HepG2 (cell line): Measurements from ENCODE around the gene RAB29.

ENCODE experiments used
- POLR2AphosphoS5 ChIP-seq: IDR thresholded peaks from 2 replicates; pipeline ENCODE4 v1.6.1; 2012; ENCODE audit warnings: low read depth, low read length
- RAD21 ChIP-seq: fragments of 450-650 bp; formaldehyde crosslinking; IDR thresholded peaks from 2 replicates; pipeline ENCODE4 v1.5.0; 2020; ENCODE audit warnings: mild to moderate bottlenecking
- ZNF24 ChIP-seq: fragments of 450-650 bp; IDR thresholded peaks from 2 replicates; pipeline ENCODE4 v1.6.1; 2017; ENCODE audit warnings: antibody characterized with exemption, mild to moderate bottlenecking
- TF ChIP-seq, protein P1 (sequence below): sonication (generic); formaldehyde crosslinking; IDR thresholded peaks from 2 replicates; pipeline ENCODE4 v1.4.0; 2020; ENCODE audit warnings: missing genetic modification reagents

- TF ChIP-seq, protein P1, sequence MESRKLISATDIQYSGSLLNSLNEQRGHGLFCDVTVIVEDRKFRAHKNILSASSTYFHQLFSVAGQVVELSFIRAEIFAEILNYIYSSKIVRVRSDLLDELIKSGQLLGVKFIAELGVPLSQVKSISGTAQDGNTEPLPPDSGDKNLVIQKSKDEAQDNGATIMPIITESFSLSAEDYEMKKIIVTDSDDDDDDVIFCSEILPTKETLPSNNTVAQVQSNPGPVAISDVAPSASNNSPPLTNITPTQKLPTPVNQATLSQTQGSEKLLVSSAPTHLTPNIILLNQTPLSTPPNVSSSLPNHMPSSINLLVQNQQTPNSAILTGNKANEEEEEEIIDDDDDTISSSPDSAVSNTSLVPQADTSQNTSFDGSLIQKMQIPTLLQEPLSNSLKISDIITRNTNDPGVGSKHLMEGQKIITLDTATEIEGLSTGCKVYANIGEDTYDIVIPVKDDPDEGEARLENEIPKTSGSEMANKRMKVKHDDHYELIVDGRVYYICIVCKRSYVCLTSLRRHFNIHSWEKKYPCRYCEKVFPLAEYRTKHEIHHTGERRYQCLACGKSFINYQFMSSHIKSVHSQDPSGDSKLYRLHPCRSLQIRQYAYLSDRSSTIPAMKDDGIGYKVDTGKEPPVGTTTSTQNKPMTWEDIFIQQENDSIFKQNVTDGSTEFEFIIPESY (CRISPR knock-in tag) = no peak
- no peak for TF ChIP-seq RAD21 (CRISPR knock-in tag)
- TF ChIP-seq POLR2AphosphoS5 = no peak; the same call in 1 of the 2 replicates
- no peak for TF ChIP-seq ZNF24
These were observed 26.7 kb downstream of the RAB29 start for GRCh38 chr1:205748403-205749233.
